Midbrain (tissue), 1 donor: ENCODE data around the gene EEA1.
"Not testable (repeated sequence)": the region's sequence is repeated elsewhere in the genome, so short reads cannot be mapped to it uniquely, and the experiment has no call there.

Experiments used
- DNase-seq: peaks from one replicate; lab custom pipeline; 2025; lab: John Stamatoyannopoulos, UW

EEA1 gene

DNA sequence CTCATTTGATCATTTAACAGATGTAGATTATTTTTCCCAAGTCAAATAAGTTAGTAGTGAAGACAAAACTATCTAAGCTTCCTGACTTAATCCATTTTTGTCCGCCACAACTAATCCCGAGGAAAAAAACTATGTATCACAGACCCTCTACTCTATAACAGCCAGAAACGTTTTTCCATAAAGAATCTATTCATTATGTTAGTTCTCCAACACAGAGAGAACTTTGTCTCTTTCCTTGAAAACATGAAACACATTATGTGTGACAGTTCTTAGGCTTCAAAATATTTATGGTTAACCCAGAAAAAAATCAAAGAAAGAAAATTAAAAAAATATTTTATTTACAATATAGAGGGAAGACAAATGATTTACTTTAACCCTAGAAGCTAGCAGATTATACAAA is 126.2 kb downstream of the EEA1 start:
- no peak for DNase-seq

DNA sequence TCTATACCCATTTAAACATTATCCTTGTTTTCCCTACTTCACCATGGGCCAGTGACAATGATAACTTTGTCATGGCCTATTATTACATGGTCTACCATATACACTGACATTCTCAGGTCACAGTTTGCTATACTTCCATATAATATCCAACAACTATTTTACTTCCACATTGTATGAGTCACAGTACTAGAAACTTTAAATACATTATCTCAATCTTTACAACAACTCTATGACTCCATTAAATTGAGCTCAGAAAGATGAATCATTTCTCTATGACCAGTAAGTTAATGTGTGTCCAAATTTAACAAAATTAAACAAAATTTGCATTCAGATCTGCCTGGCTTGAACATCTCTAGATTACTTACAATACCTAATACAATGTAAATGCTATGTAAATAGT is 132.4 kb downstream of the EEA1 start:
- DNase-seq = no peak

DNA sequence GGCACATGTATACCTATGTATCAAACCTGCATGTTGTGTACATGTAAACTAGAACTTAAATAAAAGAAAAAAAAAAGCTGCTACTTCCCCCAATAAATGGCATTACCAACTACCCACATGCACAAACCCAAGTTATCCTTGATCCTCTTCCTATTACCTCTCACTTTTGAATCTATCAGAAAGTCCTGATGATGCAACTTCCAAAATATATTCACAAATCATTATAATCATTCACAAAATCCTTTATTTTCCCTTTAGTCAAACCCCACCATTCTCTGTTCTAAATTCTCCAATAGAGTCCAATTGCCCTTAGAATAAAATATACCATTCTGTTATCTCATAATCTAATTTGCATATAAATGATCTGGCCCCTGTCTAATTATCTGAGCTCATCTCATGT is 134.3 kb downstream of the EEA1 start:
- no peak for DNase-seq

DNA sequence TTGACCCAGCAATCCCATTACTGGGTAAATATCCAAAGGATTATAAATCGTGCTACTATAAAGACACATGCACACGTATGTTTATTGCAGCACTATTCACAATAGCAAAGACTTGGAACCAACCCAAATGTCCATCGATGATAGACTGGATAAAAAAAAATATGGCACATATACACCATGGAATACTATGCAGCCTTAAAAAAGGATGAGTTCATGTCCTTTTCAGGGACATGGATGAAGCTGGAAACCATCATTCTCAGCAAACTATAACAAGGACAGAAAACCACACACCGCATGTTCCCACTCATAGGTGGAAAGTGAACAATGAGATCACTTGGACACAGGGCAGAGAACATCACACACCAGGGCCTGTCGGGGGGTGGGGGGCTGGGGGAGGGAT is 134.7 kb downstream of the EEA1 start:
- DNase-seq = not testable (repeated sequence)

DNA sequence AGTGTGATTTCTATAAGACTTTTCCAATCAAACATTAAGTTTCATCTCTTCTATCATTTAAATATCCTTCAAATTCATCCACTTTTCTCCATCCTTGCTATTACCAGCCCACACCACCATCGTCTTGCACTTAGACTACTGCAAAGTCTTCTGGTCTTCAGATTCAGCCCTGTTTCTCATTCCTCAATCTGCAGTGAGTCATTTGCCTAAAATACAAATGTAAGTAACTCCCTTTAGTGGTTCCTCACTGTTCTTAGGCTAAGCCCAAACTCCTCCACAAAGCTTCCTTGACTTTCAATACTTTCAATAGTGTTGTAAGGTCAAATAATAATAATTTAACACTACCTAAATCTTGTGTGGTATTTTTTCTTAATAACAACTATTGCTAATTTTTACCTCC is 143.1 kb downstream of the EEA1 start:
- DNase-seq = no peak

DNA sequence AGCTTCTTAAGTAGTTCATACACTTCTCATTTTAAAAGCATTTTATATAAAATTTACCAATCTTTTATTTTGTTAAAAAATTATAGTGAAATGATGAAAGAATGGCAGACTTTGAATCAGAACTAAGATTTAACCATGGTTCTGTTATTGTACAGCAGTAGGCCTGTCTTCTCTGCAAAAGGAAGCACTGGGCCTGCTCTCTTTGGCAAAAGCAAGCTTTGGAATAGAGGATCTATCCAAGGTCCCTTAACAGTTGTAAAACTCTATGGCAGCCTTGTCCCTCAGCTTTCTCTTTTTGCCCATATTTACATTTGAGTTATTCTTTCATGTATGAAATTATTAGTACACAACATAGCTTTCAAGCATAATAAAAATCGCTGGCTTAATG is 143.5 kb downstream of the EEA1 start:
- DNase-seq = no peak

DNA sequence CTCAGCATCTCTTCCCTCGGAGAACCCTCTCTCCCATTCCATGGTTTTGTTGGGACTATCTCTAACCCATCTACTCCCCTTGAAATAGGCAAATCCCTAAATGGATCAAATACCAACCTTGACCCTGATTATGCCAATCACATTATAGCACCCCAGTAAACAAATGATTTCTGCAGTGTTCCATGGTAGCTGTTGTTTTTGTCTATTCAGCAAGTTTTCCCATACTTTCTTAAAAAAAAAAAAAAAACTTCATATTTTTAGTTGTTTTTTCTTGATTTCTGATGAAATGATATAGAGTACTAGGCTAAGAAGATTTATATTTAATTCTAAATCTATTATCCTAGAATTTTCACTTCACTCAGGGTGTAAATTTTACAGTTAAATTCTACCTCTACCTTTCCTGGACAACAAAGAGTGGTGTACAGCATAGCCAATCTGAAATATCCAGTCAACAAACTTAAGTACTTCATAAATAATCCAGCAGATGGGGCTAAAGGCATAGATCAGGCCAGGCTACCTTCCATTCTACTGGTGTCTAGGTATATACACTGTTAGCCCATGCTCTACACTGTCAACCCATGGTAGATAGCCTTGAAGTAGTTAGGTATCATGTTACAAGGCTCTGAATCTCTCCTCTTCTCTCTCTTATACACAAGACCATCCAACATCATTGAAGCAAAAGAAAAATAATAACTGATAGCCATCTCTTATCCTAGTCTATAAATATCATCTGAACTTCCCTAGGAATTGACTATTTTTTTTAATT is 144.1 kb downstream of the EEA1 start:
- peak; percentile 59 for DNase-seq

DNA sequence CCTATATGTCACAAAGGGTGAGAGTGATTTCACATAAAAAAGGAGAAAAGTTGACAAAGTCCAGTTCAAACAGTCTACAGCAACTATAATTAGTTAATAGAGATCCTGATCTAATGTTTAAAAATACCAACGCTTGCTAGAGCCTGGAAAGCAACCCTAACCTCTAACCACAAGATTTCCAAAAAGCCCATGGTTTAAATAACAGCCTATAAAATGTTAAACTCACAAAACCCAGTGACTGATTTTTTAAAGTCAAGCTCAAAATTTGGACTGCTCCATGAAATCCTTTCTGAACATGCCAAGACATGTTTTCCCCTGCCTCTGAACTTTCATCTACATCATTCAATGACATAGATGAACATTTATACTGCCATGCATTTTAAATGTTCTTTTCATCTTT is 144.7 kb downstream of the EEA1 start:
- DNase-seq = no peak

DNA sequence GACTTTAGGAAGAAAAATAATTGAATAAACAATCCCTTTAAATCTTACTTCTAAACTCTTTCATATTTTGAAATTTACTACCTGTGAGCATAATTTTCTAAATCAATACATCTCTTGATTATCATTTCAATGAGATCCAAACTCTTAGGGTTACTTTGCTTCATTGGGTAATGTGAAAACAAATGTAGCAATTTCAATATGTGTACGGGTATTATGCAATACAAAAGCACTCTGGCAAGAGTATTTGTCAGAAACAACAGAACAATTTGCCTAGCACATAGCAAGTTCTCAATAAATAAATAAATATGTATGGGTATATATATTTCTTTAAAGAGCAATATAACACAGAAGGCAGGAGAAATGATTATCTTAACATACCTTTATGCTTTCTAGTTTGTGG is 149.2 kb downstream of the EEA1 start:
- no peak for DNase-seq

DNA sequence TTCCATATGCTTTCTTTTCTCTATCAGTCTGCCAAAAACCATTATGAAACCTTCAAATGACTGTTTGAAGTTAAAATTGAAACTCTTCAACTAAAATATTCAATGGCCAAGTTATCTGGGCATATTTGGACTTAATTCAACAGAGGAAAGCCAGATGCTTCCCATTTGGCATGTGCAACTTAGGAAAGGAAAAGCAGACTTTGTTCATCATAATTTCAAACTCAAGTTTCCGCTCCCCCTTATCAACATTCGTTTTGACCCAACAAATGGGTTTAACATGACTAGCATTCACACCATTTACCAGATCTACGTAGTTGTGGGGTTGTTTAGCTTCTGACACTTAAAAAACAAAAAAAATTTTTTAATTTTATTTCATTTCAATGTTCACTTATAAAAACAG is 150.6 kb downstream of the EEA1 start:
- DNase-seq = no peak

DNA sequence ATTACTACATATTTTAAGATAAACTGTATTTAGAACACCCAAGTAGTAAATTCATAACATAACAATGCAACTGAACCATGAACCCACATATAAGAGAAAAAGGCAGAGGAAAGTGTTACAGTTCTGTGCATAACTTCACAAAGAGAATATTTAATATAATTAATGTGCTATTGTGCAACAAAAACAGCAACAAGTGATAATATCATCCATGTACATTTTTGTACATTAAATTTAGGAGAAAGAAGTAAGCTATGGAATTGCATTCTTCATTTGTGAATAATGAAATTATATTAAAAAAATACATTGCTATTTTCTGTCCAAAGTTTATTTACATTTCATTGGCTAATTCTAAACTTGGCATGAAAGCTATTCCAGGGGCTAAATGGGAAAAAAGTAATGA is 153.7 kb downstream of the EEA1 start:
- DNase-seq = no peak

DNA sequence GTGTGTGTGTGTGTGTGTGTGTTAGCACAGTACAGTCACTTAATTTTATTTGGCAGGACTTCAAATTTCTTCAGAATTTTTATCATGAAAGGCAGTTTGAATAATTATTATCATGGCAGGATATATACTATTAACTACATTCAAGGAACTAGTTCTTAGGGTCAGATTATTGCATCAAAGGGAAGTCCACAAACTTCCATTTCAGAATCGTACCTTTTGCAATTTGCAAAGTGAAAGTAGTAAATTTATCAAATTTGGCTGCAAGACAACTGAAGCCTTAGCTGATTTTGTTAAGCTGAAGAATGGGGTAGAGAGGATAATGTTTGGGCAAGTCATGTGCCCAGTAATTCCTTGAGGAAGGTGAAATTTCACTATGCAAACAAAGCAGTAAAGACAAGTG is 158.1 kb downstream of the EEA1 start:
- DNase-seq = no peak

DNA sequence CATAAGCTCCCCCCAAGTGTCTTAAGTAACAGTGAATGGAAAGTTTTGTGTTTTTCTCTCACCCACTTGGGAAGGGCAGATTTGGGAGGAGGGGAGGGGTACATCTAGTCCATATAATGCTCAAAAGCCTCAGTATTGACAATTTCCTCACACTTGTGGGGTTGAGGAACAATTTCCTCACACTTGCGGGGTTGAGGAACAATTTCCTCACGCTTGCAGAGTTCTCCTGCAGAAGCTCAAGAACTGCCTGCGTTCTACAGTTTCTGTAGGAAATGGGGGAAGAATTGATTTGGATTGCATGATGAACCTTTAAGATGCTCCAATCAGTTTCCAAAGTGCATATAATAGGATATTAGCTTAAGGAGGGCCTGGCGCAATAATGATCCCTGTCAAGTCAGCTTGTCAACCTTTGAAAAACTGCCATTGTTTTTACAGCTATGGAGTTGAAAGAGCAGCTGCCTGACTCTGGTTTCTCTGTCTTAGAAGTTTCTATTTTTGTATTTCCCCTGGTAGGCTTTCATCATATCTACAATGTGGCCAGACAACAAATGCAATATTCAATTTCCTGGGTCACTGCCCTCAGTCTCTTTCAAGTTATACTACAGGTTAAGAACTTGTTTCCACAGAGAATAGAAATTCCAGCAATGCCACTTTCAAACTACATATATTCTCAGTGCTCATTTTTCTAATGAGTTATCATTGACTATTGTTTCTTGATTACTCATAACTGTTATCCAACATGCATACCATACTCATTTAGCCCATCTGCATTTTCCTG is 159.8 kb downstream of the EEA1 start:
- DNase-seq = no peak

DNA sequence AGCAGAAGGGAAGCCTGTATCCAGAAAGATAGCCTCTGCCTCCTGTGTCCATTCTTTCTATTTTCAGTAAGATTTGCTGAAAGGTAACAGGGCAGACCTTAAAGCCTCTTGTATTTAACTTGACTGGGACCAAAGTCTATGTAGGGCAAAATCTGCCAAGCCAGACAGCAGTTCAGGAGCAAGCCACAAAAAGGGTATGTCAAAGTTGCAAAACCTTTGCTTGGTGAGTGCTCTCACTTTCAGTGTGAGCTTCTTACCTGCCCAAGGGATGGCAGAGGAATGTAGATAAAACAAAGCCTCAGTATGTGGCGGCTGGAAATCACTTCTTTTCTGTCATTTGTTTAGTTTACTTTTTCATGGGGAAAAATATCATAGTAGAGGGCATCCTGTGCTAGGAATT is 163.2 kb downstream of the EEA1 start:
- DNase-seq = no peak

DNA sequence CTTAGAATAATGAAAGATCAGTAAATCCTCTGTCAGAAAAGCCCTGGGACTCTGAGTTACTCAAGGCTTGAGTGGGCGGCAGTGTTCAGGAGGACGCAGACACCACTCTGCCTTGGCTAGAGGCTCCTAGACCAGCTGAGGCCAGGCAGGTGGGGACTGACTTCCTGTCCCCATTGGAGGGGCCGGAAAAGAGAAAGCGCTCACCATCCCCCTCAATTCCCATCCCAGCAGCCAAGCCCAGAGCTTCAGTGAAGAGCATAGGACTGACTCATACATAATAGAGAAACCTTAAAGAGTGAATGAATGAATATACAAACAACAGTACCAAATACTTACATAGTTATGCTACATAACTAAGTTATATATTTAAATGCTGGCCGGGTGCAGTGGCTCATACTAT is 164.3 kb downstream of the EEA1 start:
- DNase-seq = no peak

DNA sequence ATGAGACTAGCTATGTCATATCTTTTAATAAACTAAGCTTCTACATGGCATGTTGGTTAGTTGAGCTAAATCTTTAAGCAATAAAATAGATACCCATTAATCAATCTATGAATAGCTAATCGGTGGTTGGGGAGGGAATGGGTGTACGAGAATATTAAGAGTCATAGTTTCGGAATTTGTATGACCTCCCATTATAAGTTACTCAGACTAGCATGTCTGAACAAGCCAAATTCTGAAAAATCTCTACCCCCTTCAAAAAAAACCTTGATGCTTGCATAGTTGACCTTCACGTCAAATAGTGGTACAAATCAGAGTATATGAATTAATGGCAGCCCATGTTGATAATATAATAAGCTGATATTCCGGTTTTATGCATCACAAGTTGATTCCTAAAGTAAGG is 166.3 kb downstream of the EEA1 start:
- no peak for DNase-seq

DNA sequence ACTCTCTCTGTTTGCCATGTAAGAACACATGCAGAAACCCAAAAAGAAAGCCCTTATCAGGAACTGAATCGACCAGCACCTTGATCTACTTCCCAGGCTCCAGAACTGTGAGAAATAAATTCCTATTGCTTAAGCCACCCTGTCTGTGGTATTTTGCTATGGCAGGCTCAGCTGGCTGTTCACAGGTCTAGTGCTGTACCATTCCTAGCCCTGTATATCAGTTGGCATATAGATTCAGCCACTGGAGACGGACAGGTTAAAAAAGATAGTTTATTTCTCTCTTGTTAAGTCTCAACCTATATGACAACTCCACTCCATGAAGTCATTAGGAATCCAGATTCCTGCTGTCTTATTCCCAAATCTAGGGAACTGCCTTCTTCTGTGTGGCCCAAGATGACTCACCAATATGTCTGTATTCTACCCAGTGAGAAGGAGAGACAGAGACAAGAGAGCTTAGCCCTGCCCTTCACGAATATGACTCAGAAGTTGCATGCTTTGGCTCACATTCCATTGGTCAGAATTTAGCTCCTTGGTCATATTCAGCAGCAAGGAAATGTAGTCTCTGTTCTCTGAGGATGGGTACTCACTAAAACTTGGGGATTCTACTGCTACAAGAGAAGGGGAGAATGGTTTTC is 169.3 kb downstream of the EEA1 start:
- DNase-seq = no peak

DNA sequence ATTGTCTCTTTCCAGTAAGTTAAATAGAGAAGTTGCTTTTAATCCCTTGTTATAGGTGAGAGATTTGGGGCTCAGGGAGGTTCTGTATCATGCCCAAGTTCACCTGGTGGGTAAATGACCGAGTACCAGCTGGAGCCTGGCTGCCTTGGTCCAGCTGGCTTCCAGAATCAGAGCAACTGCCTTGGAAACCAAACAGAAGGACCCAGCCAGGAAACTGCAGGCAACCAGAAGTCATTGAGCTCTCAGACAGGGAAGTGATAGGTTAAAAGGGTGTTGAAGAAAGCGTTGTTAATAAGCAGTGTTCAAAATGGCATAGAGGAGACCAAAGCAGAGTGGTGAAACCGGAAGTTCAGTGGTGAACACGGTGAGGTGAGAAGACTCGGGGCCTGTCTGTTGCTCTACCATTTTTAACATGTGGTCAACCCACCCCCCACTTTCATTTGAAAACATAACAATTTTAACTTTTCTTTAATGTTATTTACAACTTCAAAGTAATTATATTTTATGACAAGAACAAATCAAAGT is 171.4 kb downstream of the EEA1 start:
- no peak for DNase-seq

DNA sequence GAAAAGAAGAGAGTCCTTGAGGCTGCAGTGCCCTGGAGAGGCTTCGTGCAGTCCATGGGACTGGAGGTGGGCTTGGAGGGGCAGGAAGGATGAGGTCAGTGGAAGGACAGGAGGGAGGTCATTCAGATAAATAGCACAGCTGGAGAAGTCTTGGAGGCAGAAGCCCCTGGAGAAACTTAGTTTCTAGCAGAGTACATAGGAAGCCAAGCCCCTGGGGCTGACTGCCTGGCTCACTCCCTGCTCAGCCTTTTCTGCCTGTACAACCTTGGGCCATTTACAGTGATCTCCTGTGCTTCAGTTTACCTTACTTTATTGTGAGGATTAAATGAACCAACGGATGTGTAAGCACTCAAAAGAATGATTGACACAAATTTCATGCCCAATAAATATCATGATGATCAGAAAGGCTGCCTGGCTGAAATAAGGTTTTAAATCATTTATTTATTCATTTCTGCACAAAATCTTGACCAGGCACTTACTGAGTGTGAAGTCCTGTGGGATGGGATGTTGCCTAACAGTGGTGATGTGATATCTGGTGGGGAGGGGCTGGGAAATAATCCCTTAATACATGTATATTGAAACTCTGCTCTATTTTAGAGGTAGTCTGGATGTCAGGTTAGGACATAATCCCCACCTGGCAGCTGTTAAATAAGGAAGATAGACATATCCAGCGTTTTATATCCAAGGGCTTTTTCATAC is 172.0 kb downstream of the EEA1 start:
- no peak for DNase-seq

DNA sequence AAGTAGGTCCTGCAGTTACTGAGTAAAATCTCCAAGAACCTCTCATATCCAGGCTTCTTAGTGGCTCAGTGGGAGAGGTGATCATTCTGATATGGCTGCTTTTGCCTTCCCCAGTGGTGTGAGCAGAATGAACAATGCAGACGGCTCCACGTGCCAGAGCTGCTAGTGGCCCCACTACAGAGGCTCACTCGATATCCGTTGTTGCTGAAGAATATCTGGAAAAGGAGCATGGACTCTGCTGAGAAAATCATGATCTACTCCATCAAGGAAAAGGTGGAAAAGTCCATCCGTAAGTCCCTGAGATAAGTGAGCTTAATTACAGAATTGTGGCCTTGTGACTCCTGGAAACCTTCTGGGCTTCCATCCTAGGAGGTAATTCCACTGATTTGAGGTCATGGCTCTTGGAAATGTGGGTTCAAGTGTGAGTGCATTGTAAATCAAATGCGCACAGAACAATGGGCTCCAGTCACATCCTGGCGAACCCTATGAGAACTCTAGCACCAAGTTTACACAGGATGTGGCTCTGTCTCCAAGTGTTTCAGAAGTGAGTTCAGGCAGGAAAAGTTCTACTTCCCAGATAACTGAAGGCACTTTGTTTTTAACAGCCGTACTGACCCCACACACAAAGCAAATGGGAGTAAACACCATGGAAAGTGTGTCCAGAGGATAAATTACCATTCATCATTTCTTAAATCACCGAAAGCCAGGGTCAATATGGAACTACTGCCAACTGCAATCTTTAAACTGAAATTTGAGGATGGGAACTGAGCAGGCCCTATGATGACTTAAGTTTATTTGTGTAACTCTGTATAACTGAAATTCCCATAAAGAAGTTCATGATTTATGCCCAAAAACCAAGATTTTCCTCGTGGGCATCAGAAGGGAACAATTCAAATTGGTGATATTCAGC is 174.9 kb downstream of the EEA1 start:
- DNase-seq = no peak

DNA sequence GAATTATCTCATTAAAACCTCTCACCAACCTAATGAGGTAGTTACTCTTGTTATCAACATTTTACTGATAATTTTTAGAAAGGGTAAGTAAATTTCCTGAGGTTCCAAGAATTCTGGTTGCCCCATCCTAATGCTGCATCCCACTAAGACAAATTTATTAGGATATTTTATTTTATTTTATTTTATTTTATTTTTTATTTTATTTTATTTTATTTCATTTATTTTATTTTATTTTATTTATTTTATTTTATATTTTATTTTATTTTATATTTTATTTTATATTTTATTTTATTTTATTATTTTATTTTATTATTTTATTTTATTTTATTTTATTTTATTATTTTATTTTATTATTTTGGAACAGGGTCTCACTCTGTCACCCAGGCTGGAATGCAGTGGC is 179.4 kb downstream of the EEA1 start:
- DNase-seq = not testable (repeated sequence)
